ENCODE data around the gene C16orf54. TPM values are rescaled to one million over a fixed set of nuclear protein-coding genes. Genes with fewer than 3 reads are reported as not detected.

Gene C16orf54
- total and polyA plus RNA-seq, 9 of the 15 experiments (the other 6 are each of a cell fraction or from before 2014, with no cell fraction given) = 0.09 TPM; not detected in 8

DNA sequence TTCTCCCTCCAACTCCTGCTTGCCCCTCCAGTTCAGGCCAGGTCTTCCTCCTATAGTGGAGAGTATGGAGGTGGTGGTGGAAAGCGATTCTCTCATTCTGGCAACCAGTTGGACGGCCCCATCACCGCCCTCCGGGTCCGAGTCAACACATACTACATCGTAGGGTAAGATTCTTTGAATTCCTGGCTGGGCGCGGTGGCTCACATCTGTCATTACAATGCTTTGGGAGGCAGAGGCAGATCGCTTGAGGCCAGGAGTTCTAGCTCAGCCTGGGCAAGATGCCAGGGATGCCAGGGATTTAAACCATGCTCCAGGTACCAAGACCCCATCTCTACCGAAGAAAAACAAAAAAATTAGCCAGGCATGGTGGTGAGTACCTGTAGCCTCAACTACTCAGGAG is 33.7 kb upstream of the C16orf54 start (continued):
- TF ChIP-seq ZNF133 (CRISPR knock-in tag; IDR thresholded peaks at IDR 0.05) = no peak

DNA sequence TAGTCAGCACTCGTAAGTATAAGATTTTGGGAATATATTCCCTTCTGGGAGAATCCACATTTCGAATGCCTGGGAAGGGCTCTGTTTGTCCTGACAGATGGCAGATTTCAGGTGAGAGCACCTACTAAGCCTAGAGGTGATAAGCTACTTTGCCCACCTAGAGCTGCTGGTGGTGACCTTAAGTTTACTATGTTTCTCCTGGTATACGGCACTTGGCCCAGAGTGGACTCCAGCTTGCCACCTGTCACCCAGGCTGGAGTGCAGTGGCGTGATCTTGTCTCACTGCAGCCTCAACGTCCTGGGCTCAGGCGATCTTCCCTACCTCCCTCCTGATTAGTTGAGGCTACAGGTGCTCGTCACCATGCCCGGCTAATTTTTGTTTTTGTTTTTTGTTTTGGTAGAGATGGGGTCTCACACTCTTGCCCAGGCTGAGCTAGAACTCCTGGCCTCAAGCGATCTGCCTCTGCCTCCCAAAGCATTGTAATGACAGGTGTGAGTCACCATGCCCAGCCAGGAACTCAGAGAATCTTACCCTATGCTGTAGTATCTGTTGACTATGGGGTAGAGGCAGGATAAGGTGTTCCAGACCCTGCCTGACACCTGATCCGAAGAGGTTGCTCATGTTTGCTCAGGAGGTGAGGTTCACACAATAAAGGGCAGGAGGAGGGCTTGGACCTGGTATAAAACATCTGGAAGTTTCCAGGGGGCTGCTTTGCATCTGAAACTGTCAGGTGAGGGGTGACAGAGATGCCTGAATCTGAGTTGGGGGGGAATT is 32.0 kb upstream of the C16orf54 start, which contains the start of gene ZG16:
Gene ZG16 (plus strand): TSS at position 681 of the 775 bp plus-strand sequence. CDS start 1,011 bp downstream, outside the sequence.
- FAIRE-seq (no peak), DNase-seq (ENCODE audit: extremely low read depth in 1 of 4, low spot score in 3 of 4) (no peak), ATAC-seq (no peak)
- BruUV-seq (replicated peaks) = no TSS peak
- Histone ChIP-seq H3K27me3 (ENCODE audit: control insufficient read depth in 2 of 2, insufficient read depth in 2 of 2, low read length in 2 of 2) (peaks cover 25 to 34% of the 10 kb centered on the region in 2 experiments), H3K4me1 (replicated peaks in 1 of 2; ENCODE audit: control insufficient read depth in 2 of 2, insufficient read depth in 2 of 2, low read length in 2 of 2) (peaks cover 0 to 2% of the 10 kb centered on the region in 2 experiments; a peak in 2 of 5 replicates), H3K9me3 (replicated peaks; ENCODE audit: control insufficient read depth, insufficient read depth, low read depth, low read length) (no peaks in the 10 kb centered on the region), H3K79me2 (ENCODE audit: control insufficient read depth, insufficient read depth, low read length) (no peaks in the 10 kb centered on the region), H3K9me1 (ENCODE audit: control insufficient read depth, insufficient read depth, low read length) (no peaks in the 10 kb centered on the region), H4K20me1 (replicated peaks; ENCODE audit: control insufficient read depth, insufficient read depth, low read length) (0 out of 2 replicates have a peak, but pooled peaks cover 3% of the 10 kb centered on the region), H3K4me2 (ENCODE audit: insufficient read depth, low read length) (no peak within 1 kb of the TSS), H2AFZ (ENCODE audit: low read depth, low read length) (no peak within 1 kb of the TSS), H3K27ac (ENCODE audit: extremely low read depth, low read depth, low read length) (no peak within 1 kb of the TSS), H3K36me3 (ENCODE audit: control insufficient read depth, insufficient read depth, low read length) (no peaks in the 10 kb centered on the region), H3K4me3 (no peak within 1 kb of the TSS), H3K9ac (ENCODE audit: insufficient read depth in 1 of 2, low read depth in 2 of 2, low read length in 2 of 2) (no peak within 1 kb of the TSS)
- intact Hi-C loops (cut with micrococcal nuclease) (no loop called here), in situ Hi-C loops (cut with MboI) (no loop called here)
- WGBS (ENCODE audit: insufficient coverage, low coverage, missing lambda C conversion rate) = 11% methylated on average over 10 of the region's 10 CpGs
- POLR2A ChIA-PET = interaction anchor here (0.6 to 1.7 kb wide), 3 partner anchors 12 to 631 kb away, joined by 3 to 5 read pairs (median 3); partner anchors contain the start of gene KIF22
- TF ChIP-seq, protein P1, sequence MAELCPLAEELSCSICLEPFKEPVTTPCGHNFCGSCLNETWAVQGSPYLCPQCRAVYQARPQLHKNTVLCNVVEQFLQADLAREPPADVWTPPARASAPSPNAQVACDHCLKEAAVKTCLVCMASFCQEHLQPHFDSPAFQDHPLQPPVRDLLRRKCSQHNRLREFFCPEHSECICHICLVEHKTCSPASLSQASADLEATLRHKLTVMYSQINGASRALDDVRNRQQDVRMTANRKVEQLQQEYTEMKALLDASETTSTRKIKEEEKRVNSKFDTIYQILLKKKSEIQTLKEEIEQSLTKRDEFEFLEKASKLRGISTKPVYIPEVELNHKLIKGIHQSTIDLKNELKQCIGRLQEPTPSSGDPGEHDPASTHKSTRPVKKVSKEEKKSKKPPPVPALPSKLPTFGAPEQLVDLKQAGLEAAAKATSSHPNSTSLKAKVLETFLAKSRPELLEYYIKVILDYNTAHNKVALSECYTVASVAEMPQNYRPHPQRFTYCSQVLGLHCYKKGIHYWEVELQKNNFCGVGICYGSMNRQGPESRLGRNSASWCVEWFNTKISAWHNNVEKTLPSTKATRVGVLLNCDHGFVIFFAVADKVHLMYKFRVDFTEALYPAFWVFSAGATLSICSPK (IDR thresholded peaks at IDR 0.05; ENCODE audit: borderline replicate concordance) = no peak
- TF ChIP-seq ZNF121 (CRISPR knock-in tag; conservative IDR thresholded peaks at IDR 0.05) (peak; percentile 41; the same call in 1 of the 2 replicates), ZNF232 (CRISPR knock-in tag; IDR thresholded peaks at IDR 0.05) (no peak)
- CTCF ChIA-PET (ENCODE audit: low intra/inter-chr PET ratio) = no interaction called here
